Activated CD8-positive, alpha-beta memory T cell treated with anti-CD3 and anti-CD28 coated beads, Interleukin-2, amount 50 U/mL, for 24 hours (primary cell): ENCODE results near the gene SERPINB10.

Source experiments
- DNase-seq: peaks from one replicate; pipeline ENCODE4 v3.0.0-alpha.2; 2020; ENCODE audit errors: extremely low read depth

SERPINB10 gene

DNA sequence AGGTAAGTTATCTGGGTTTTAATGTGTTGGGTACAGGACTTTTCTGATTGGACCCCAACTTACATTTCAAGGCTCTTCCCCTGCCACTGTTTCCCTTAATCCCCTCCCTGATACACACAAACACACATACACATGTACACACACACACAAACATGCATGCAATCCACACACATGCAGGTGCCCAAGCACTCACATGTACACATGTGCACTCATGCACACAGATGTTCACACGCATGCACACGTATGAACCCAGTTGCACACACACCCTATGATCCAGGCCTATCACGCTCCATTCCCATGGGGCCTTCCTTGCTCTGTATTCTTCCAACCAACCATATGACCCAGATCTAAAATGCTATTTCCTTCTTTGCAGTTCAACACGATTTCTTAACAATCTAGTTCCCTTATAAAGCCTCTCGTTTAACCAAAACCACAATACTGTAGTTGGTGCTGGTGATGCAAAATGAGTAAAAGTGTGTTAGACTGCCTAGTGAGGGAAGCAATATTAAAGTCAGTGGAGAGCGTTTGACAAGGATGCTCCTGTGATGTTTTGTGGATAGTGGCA, 73.2 kb downstream of the SERPINB10 start:
- no peak for DNase-seq

GRCh38 chr18:63981719-63982118, 74.0 kb downstream of the SERPINB10 start:
- no peak for DNase-seq

DNA sequence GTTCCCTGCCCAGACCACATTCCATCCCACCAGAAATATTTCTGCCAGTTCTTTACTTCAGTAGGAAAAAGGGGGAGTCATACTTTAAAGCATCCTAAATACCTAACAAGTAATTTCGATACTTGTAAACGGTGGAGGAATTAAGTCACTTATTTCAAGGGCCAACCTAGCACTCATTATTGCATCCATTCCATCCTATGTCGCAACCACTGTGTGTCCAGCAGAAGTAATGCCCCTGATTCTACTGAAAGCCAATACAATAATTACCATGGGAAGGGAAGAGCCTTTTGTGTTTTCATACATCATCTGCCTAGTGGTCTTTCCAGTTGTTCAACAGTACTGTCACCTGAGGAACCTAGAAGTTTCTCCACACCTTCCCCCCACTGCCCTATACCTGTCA, 74.6 kb downstream of the SERPINB10 start:
- DNase-seq: no peak
